ENCODE data around the gene ALDH3B1. TPM values are rescaled to one million over a fixed set of nuclear protein-coding genes. Genes with fewer than 3 reads are reported as not detected.

The ALDH3B1 gene
- polyA plus RNA-seq, 1 donor = 11.8 TPM

- no peak for DNase-seq (ENCODE audit: low read depth)
These were observed 12.6 kb upstream of the ALDH3B1 start for GRCh38 chr11:67997475-67997921.

GRCh38 chr11:67998150-67999045 lies 11.7 kb upstream of the ALDH3B1 start:
- DNase-seq (ENCODE audit: low read depth) = no peak

- no peak for DNase-seq (ENCODE audit: low read depth)
These were observed 10.9 kb upstream of the ALDH3B1 start for GRCh38 chr11:67999201-67999629.

GRCh38 chr11:67999704-68000103 lies 10.4 kb upstream of the ALDH3B1 start:
- DNase-seq (ENCODE audit: low read depth) = no peak

GRCh38 chr11:68002575-68002937 lies 7.6 kb upstream of the ALDH3B1 start:
- no peak for DNase-seq (ENCODE audit: low read depth)

- no peak for DNase-seq (ENCODE audit: low read depth)
These were observed 6.9 kb upstream of the ALDH3B1 start for GRCh38 chr11:68002938-68003845.

GRCh38 chr11:68003846-68004550 lies 6.1 kb upstream of the ALDH3B1 start, which contains the start of gene UNC93B1:
Gene UNC93B1 (minus strand): TSS chr11:68004097. CDS start chr11:68004043, 54 bp downstream.
- DNase-seq (ENCODE audit: low read depth) = no peak

GRCh38 chr11:68004551-68005335 lies 5.4 kb upstream of the ALDH3B1 start:
- DNase-seq (ENCODE audit: low read depth) = no peak

- DNase-seq (ENCODE audit: low read depth) = no peak
These were observed 3.4 kb upstream of the ALDH3B1 start for GRCh38 chr11:68006606-68007166.

GRCh38 chr11:68007498-68008380 lies 2.4 kb upstream of the ALDH3B1 start:
- no peak for DNase-seq (ENCODE audit: low read depth)

- no peak for DNase-seq (ENCODE audit: low read depth)
These were observed 1.5 kb upstream of the ALDH3B1 start for GRCh38 chr11:68008381-68009337.

- DNase-seq (ENCODE audit: low read depth) = no peak
These were observed 587 bp upstream of the ALDH3B1 start for GRCh38 chr11:68009391-68010089.

GRCh38 chr11:68011051-68011943 lies 1.2 kb downstream of the ALDH3B1 start:
- DNase-seq (ENCODE audit: low read depth) = no peak

GRCh38 chr11:68012044-68012842 lies 2.1 kb downstream of the ALDH3B1 start:
- no peak for DNase-seq (ENCODE audit: low read depth)

- DNase-seq (ENCODE audit: low read depth) = no peak
These were observed 2.9 kb downstream of the ALDH3B1 start for GRCh38 chr11:68012843-68013610.
